ENCODE data around the gene BORCS6. TPM values are rescaled to one million over a fixed set of nuclear protein-coding genes. Genes with fewer than 3 reads are reported as not detected.

The BORCS6 gene
- total and polyA plus RNA-seq, 2 of the 13 experiments (the other 11 are each of a cell fraction or from before 2014, with no cell fraction given), result 2.0 to 5.1 TPM

- TF ChIP-seq SCMH1 (CRISPR knock-in tag; IDR thresholded peaks at IDR 0.05; ENCODE audit: borderline replicate concordance), result no peak
- TF ChIP-seq KAT2B (IDR thresholded peaks at IDR 0.05; ENCODE audit: borderline replicate concordance, low read depth, low read length), result no peak
- TF ChIP-seq HNF4A (CRISPR knock-in tag; IDR thresholded peaks at IDR 0.05), result no peak
- TF ChIP-seq ZNF556 (CRISPR knock-in tag; IDR thresholded peaks at IDR 0.05; ENCODE audit: borderline replicate concordance), result no peak
- TF ChIP-seq ZBTB37 (CRISPR knock-in tag; IDR thresholded peaks at IDR 0.05), result no peak
- TF ChIP-seq GATAD2A (CRISPR knock-in tag; IDR thresholded peaks at IDR 0.05), result no peak; the same call in 1 of the 2 replicates
- no peak for TF ChIP-seq STAG1 (CRISPR knock-in tag; IDR thresholded peaks at IDR 0.05)
- no peak for TF ChIP-seq ZNF207 (IDR thresholded peaks at IDR 0.05; ENCODE audit: borderline replicate concordance)
- TF ChIP-seq TERF1 (CRISPR knock-in tag; IDR thresholded peaks at IDR 0.05), result no peak
- TF ChIP-seq ZNF329 (CRISPR knock-in tag; IDR thresholded peaks at IDR 0.05; ENCODE audit: low read depth), result no peak
- no peak for TF ChIP-seq ZNF557 (CRISPR knock-in tag; IDR thresholded peaks at IDR 0.05)
- no peak for TF ChIP-seq KLF6 (CRISPR knock-in tag; IDR thresholded peaks at IDR 0.05)
- no peak for TF ChIP-seq FIP1L1 (IDR thresholded peaks at IDR 0.05; ENCODE audit: borderline replicate concordance, insufficient read depth, low read depth, low read length)
- no peak for TF ChIP-seq CSRNP1 (CRISPR knock-in tag; IDR thresholded peaks at IDR 0.05)
- TF ChIP-seq ATF3 (CRISPR knock-in tag; IDR thresholded peaks at IDR 0.05), result no peak
- 0 out of 2 replicates have a peak, but pooled peaks have one; percentile 19 for TF ChIP-seq GATAD1 (CRISPR knock-in tag; IDR thresholded peaks at IDR 0.05)
- TF ChIP-seq SOX13 (IDR thresholded peaks at IDR 0.05), result no peak
- TF ChIP-seq SOX13 (CRISPR knock-in tag; conservative IDR thresholded peaks at IDR 0.05 in 1 of 2, IDR thresholded peaks at IDR 0.05 in 1 of 2), result peak in 1 of 2 experiments; percentile 29; a peak in 1 of 4 replicates
- TF ChIP-seq ZBTB38 (CRISPR knock-in tag; IDR thresholded peaks at IDR 0.05), result no peak
- peak; percentile 75 for TF ChIP-seq ZNF687 (CRISPR knock-in tag; IDR thresholded peaks at IDR 0.05)
- TF ChIP-seq ATAD3A (CRISPR knock-in tag; IDR thresholded peaks at IDR 0.05), result no peak
- no peak for TF ChIP-seq RFX3 (CRISPR knock-in tag; IDR thresholded peaks at IDR 0.05)
These were observed 35.9 kb downstream of the BORCS6 start (continued) for GRCh38 chr17:8153957-8154607.

All from HepG2 (cell line).